HG03039 (cell line): ENCODE results near the gene DCAF6.
"Not testable (repeated sequence)": the region's sequence is repeated elsewhere in the genome, so short reads cannot be mapped to it uniquely, and the experiment has no call there.

Source experiments
- ATAC-seq: cut with Tn5 transposase; IDR thresholded peaks from one replicate; pipeline ENCODE4 v1.9.1; 2021; ENCODE audit warnings: mild to moderate bottlenecking, moderate library complexity; ENCODE audit not compliant: unreplicated experiment

DCAF6 gene

DNA sequence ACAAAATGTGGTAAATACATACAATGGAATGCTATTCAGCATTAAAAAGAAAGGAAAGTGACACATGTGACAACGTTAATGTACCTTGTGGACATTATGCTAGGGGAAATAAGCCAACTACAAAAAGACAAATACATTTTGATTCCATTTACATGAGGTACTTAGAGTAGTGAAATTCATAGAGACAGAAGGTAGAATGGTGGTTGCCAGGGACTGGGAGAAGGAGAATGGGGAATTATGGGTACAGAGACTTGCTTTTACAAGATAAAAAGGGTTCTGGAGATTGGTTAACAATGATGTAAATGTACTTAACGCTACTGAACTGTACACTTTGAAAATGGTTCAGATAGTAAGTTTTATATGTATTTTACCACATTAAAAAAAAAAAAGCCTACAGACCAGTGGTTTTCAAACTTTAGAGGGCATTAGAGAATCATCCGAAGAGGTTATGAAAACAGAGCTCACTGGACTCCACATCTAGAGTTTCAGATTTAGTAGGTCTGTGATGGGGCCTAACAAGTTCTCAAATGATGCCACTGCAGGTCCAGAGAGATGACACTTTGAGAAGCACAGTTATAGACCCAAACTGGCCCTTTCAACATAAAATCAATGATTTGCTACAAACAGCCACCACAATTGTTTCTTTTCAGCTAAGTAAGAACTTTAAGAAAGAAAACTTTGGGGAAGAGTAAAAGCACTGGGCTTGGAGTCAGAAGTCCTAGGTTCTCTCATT, 13.0 kb upstream of the DCAF6 start:
- no peak for ATAC-seq

DNA sequence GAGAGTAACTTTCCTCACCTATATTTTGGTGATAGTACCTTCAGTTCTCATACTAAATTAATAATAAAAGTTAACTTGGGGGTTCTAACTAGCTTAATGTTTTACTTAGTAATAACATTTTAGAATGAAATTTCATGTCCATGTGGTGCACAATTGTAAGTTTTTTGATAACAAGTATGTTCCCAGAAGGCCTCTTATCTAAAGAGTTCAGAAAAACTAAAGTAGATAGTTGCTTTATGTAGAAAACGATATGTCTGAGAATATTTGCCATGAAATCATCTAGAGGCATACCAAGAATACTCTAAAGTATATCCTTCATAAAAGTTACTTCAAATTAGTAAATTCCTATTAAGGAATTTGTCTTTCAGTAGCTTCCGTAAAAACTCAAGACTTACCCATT, 12.4 kb upstream of the DCAF6 start:
- no peak for ATAC-seq

GRCh38 chr1:167924543-167925231, 11.8 kb upstream of the DCAF6 start:
- ATAC-seq: no peak

- ATAC-seq: no peak
Observed at GRCh38 chr1:167926486-167926997, 9.9 kb upstream of the DCAF6 start.

DNA sequence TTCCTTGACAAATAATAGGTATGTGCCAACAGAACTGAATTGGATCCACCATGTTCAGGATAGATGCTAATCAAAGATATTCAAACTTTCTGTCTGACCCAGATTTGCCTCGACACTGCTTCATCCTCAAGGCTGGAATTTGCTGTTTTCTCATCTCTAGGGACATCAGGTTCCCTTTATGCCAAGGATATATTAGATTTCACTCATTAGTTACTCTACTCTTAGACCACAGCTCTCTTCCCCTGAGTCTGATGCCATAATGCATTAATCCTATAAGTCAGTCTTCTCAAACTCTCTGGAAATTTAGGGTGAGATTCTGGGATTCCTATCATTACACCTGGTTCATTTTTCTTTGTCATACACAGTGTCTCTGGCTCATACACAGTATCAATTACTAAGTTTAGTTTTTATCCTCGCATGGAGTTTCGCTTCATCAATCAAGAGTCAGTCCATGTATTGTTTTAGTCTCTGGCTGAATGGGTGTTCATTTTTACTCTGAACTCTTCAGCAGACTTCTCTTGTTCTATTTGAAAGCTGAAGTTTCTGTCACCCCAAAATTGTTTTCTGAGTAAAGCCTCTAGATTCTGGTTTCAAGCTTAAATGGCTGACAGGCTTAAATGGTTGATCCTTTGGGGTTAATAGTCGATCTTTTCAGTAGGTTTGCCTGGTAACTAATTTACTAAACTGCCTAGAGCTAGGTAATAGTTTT, 9.3 kb upstream of the DCAF6 start:
- no peak for ATAC-seq

DNA sequence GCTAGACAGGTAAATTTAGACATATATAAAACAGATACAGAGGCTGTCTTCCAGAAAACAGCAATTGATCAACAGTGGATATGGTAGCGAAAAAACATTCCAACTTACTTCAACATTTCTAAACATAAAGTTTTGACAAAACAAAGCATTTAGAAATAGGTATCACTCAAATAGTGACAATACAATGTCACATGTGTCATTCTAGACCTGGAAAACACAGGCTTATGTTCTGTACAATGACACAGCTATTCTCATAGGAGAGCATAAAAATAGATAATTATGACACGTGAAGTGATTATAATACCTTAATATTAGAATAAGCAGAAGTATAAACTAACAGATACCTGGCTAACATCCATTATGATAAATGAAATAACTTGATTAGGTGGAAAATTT, 8.0 kb upstream of the DCAF6 start:
- ATAC-seq: no peak

DNA sequence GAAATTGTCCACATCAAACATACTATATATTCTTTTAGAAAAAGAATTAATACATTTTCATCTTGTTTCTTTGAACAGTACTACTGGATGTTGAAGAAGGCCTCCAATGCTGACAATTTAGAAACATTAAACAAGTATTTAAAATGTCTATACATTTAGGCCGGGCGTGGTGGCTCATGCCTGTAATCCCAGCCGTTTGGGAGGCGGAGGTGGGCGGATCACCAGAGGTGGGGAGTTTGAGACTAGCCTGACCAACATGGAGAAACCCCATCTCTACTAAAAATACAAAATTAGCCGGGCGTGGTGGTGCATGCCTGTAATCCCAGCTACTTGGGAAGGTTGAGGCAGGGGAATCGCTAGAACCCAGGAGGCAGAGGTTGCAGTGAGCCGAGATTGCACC, 7.6 kb upstream of the DCAF6 start:
- ATAC-seq: not testable (repeated sequence)

DNA sequence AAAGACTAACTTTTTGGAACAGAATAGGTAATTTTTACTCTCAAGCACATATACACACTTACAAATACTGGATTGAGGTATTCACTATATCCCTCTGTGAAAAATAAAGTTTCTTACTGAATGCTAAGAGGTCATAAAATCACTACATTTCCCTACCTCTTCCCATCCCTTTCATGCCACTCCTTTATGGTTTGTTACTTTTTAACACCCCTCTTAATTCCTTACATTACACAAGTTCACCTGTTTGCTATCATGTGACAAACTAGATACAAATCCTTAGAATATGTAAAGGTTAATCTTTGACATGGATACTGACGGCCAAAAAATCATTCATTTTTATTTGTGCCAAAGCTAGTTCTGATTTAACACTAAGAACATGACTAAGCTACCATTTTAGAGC, 6.8 kb upstream of the DCAF6 start:
- no peak for ATAC-seq

DNA sequence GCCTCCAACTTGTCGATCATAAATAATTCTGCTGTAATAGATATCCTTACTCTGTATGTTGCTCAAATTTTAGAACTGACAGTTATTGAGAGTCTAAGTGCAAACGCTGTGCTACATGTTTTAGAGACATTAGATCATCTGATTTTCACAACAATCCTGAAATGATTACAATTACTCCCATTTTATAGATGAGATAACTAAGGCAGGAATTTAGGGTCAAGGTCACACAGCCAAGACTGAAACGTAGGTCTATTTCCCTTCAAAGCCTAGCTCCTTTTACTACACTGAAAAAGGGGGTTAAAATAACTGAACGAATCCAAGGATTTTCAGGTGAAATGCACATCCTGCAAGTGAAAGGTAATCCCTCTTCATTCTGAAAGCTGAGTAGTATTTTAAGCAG, 2.7 kb upstream of the DCAF6 start:
- no peak for ATAC-seq

- no peak for ATAC-seq
Observed at GRCh38 chr1:167934426-167935215, 1.9 kb upstream of the DCAF6 start.

DNA sequence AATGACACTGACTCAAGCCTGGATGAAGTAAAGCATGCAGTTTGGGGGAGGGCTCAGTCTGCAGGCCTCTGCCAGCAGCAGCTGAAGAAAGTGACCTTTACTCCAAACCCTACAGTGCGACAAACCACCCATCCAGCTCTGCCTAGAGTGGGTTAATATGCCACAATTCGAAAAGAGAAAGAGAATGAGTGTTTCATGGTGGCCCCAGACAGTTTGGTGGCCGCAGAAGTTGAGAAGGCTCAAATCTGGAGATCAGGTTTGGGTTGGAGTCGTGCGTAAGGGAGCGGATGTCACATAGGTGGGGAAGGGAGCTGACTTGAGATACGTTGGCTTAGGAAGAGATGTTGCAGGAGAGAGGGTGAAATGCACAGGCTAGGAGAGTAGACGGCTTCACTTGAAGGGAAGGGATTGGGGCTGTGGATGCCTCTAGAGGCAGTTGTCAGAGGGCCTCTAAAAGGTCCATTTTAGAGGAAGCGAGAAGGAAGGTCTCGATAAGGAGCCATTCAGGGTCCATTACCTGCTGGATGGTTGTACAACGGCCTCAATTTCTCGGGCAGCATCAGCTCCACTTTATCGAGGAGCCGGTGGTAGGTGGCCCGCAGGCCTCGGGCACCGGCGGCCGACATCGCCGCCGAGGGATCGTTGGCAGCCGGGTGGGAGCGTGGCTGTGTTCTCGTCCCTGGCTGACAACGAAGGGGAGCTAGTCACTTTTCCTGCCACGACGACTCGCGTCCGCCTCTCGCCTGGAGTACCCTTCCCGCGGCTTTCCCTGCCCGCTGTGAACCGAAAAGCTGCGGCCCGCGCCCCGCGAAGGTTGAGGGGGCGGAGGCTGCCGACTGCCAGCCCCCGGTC, 1.0 kb upstream of the DCAF6 start:
- ATAC-seq: peak; percentile 4

DNA sequence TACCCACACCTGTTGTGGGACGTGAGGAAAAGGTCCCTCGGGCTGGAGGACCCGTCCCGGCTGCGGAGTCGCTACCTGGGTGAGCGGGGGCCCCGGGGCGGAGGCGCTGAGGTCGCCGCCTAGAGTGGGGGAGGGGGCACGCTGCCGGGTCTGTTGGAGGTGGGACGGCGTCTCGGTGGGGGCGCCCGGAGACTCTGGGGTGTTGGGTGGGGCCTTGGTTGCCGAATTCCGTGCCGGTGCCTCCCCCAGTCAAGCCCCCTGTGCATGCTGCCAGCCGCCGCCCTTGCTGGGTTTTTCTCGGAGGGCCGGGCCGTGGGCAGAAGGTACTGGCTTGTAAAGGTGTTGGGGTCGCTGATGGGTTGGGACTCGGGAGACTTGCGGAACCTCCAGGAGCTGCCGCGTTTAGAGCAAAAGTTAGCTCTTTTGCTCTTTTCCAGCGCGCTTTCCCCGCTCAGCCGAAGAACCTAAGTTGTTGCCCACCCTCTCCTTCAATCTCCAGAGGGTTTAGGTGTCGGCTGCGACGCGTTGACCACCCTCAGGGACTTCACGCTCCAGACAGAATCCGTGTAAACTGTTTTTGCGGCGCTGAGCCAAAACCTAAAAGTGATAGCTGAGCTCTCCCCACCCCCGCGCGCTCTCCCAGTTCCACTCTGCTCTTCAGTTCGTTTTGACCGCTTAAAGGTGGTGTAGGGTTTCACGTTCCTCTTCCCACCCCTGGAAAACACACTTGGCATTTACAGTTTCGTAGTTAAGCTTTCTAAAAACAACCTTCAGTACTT, 636 bp downstream of the DCAF6 start, which contains the start of gene MPC2:
MPC2 (minus strand) TSS at position 143 of the 779 bp plus-strand sequence. CDS start 1,231 bp downstream, outside the sequence.
- peak; percentile 5 for ATAC-seq

GRCh38 chr1:167937709-167938010, 1.2 kb downstream of the DCAF6 start:
- no peak for ATAC-seq

DNA sequence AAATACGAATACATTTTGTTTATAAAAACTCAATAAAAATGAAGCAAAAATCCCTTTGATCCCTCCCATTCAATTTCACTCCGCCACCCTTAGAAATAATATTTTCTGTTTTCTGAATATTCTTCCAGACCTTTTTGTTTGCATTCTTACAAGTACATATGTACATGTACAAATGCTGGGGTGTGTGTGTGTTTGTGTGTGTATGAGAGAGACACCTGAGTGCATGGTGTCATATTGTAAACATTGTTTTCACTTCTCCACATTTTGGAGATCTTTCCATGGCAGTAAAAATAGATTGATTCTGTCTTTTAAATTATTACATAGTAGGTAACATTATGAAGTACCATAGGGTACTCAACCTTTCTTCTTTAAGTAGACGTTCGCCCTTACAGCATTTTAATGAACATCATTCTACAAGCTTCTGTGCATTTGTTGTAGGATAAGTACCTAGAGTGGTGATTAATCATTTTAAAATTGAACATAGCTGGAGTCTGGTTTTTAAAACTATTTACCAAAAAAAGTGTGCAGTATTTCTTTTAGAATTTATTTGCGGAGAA, 1.7 kb downstream of the DCAF6 start:
- ATAC-seq: no peak

- ATAC-seq: no peak
Observed at GRCh38 chr1:167940264-167940663, 3.8 kb downstream of the DCAF6 start.

DNA sequence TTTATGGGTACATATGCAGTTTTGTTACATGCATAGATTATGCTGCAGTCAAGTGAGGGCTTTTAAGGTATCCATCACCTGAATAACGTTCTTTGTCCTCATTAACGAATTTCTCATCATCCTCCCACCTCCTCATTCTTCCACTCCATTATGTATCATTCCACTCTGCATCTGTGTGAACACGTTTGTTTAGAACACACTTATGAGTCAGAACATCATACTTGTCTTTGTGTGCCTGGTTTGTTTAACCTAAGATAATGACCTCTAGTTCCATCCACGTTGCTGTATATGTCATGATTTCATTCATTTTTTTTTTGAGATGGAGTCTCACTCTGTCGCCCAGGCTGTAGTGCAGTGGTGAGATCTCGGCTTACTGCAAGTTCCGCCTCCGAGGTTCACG, 7.1 kb downstream of the DCAF6 start:
- no peak for ATAC-seq

DNA sequence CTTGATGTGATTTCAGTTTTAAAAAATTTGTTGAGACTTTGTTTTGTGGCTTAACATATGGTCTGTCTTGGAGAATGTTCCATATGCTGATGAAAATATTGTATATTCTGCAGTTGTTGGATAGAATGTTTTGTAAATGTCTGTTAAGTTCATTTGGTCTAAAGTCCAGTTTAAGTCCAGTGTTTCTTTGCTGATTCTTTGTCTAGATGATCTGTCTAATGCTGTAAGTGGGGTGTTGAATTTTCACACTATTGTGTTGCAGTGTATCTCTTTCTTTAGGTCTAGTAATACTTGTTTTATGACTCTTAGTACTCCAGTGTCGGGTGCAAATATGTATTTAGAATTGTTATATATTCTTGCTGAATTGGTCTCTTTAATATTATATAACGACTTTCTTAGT, 11.2 kb downstream of the DCAF6 start:
- ATAC-seq: no peak

GRCh38 chr1:167949785-167950184, 13.3 kb downstream of the DCAF6 start:
- no peak for ATAC-seq

GRCh38 chr1:167950569-167950968, 14.1 kb downstream of the DCAF6 start:
- no peak for ATAC-seq
